Activated CD4-positive, alpha-beta T cell treated with anti-CD3 and anti-CD28 coated beads for 4 hours (primary cell): ENCODE results near the gene RASA2.

Source experiments
- DNase-seq, 2 donors: peaks; one replicate each; pipeline ENCODE4 v3.0.0-alpha.2; 2020

RASA2 gene

GRCh38 chr3:141651409-141651808, 164.6 kb downstream of the RASA2 start:
- no peak for DNase-seq

- no peak for DNase-seq
Measured at GRCh38 chr3:141652349-141652748, 165.5 kb downstream of the RASA2 start.

GRCh38 chr3:141653847-141654246, 167.0 kb downstream of the RASA2 start:
- no peak for DNase-seq

GRCh38 chr3:141655801-141656200, 169.0 kb downstream of the RASA2 start:
- no peak for DNase-seq

- no peak for DNase-seq
Measured at GRCh38 chr3:141656771-141657170, 169.9 kb downstream of the RASA2 start.

- no peak for DNase-seq
Measured at GRCh38 chr3:141657516-141657915, 170.7 kb downstream of the RASA2 start.

GRCh38 chr3:141659821-141660613, 173.2 kb downstream of the RASA2 start:
- DNase-seq, result no peak

GRCh38 chr3:141660614-141660947, 173.8 kb downstream of the RASA2 start:
- DNase-seq, result no peak

- DNase-seq, result no peak
Measured at GRCh38 chr3:141661229-141662196, 174.7 kb downstream of the RASA2 start.

- DNase-seq, result no peak
Measured at GRCh38 chr3:141663993-141664392, 177.2 kb downstream of the RASA2 start.
